Measurements from ENCODE around the gene SLC4A5. TPM values are rescaled to one million over a fixed set of nuclear protein-coding genes. Genes with fewer than 3 reads are reported as not detected.

Gene SLC4A5
- total RNA-seq, 1 experiment from 2014 or later, result 0.17 TPM

Other genes starting within 250 kb of the SLC4A5 start
- 148 and 152 TPM in 2 replicates for gene BOLA3, start 195.5 kb downstream of the SLC4A5 start, total RNA-seq (2014; rRNA removed; shearing (Covaris generic))
- 101 and 164 TPM in 2 replicates for gene MOB1A, start 164.5 kb downstream of the SLC4A5 start, total RNA-seq (2014; rRNA removed; shearing (Covaris generic))
- 90.0 and 90.7 TPM in 2 replicates for gene MTHFD2, start 144.8 kb downstream of the SLC4A5 start, total RNA-seq (2014; rRNA removed; shearing (Covaris generic))
- 74.5 and 74.8 TPM in 2 replicates for gene DCTN1, start 36.9 kb upstream of the SLC4A5 start, total RNA-seq (2014; rRNA removed; shearing (Covaris generic))
- 1.4 TPM in 2 replicates for gene C2orf81, start 78.2 kb upstream of the SLC4A5 start, total RNA-seq (2014; rRNA removed; shearing (Covaris generic))
- 62.2 and 68.1 TPM in 2 replicates for gene WDR54, start 78.3 kb upstream of the SLC4A5 start, total RNA-seq (2014; rRNA removed; shearing (Covaris generic))
- 5.4 and 6.9 TPM in 2 replicates for gene RTKN, start 98.5 kb upstream of the SLC4A5 start, total RNA-seq (2014; rRNA removed; shearing (Covaris generic))
- 13.8 and 17.8 TPM in 2 replicates for gene INO80B, start 111.7 kb upstream of the SLC4A5 start, total RNA-seq (2014; rRNA removed; shearing (Covaris generic))
- gene WBP1, start 115.0 kb upstream of the SLC4A5 start, total RNA-seq (2014; rRNA removed; shearing (Covaris generic)), result 30.9 and 37.0 TPM in 2 replicates
- gene MOGS, start 122.0 kb upstream of the SLC4A5 start, total RNA-seq (2014; rRNA removed; shearing (Covaris generic)), result 45.2 and 52.4 TPM in 2 replicates
- 41.5 and 43.9 TPM in 2 replicates for gene MRPL53, start 129.3 kb upstream of the SLC4A5 start, total RNA-seq (2014; rRNA removed; shearing (Covaris generic))
- gene CCDC142, start 139.6 kb upstream of the SLC4A5 start, total RNA-seq (2014; rRNA removed; shearing (Covaris generic)), result 8.5 and 8.9 TPM in 2 replicates
- gene TTC31, start 139.7 kb upstream of the SLC4A5 start, total RNA-seq (2014; rRNA removed; shearing (Covaris generic)), result 19.4 and 26.3 TPM in 2 replicates
- 0.97 and 1.7 TPM in 2 replicates for gene LBX2, start 156.2 kb upstream of the SLC4A5 start, total RNA-seq (2014; rRNA removed; shearing (Covaris generic))
- 22.8 and 42.1 TPM in 2 replicates for gene PCGF1, start 164.3 kb upstream of the SLC4A5 start, total RNA-seq (2014; rRNA removed; shearing (Covaris generic))
- 0.77 TPM in 1 of 2 replicates, not detected in the other for gene TLX2, start 171.0 kb upstream of the SLC4A5 start, total RNA-seq (2014; rRNA removed; shearing (Covaris generic))
- gene DQX1, start 182.8 kb upstream of the SLC4A5 start, total RNA-seq (2014; rRNA removed; shearing (Covaris generic)), result 1.1 TPM in 1 of 2 replicates, not detected in the other
- 135 TPM in 2 replicates for gene AUP1, start 186.3 kb upstream of the SLC4A5 start, total RNA-seq (2014; rRNA removed; shearing (Covaris generic))
- gene HTRA2, start 186.5 kb upstream of the SLC4A5 start, total RNA-seq (2014; rRNA removed; shearing (Covaris generic)), result 41.2 and 44.8 TPM in 2 replicates
- gene LOXL3, start 210.5 kb upstream of the SLC4A5 start, total RNA-seq (2014; rRNA removed; shearing (Covaris generic)), result 54.5 and 62.0 TPM in 2 replicates
- 19.8 and 20.6 TPM in 2 replicates for gene DOK1, start 211.3 kb upstream of the SLC4A5 start, total RNA-seq (2014; rRNA removed; shearing (Covaris generic))

Data from Daoy (cell line).